HG03432 (cell line): ENCODE data around the gene NARS2.

Source experiments
- ATAC-seq: cut with Tn5 transposase; IDR thresholded peaks from one replicate; pipeline ENCODE4 v1.9.1; 2021; ENCODE audit warnings: mild to moderate bottlenecking, moderate library complexity; ENCODE audit not compliant: unreplicated experiment

Gene NARS2

DNA sequence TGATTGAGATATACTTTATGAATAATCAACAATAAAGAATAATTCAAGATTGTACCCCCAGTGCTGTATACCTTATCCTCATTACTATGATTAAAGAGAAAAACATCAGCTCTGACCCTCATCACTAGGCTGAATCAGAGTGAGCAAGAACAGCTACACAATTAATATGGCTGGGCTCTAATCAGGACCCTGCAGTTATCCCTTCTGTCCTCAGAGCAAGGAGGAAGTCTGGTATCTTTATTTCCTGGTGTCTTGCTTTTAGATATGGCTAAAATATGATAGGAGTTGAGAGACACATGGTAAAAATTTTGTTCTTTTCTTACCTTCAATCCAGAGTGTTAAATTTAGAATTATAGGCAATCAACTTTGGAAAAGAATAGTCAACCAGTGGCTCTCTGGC, 128.5 kb downstream of the NARS2 start:
- no peak for ATAC-seq

DNA sequence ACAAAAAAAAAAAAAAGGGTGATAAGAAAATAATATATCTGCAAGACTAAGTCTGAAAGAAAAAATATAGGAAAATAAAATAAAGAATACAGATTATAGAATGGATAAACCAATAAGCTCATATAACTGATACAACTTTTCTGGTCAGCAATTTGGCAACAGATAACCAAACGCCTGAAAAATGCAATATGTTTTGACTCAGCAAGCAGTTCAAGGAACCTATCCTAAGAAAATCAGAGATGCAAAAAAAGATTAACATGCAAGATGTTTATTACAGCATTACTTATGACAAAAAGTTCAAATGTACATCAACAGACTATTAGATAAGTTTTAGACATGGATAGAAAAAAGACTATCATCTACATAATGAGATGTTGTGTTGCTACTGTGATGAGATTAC, 129.9 kb downstream of the NARS2 start:
- no peak for ATAC-seq

DNA sequence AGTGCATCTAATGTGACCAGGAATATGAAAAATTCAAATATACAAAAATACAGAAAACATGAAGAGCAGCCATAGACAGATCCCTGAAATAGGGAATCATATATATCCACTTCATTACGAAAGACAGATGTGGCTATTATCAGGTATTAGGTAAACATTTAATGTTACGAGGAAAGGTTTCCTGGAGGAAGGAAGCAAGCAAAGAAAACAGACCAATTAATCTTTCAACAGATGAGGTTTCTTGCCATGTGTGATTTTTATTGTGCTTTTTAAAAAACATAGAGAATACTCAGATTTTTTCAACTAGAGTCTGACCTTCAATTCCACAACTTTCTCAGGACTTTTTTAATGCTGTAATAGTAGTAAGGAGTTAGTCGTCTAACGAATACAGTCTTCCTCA, 132.7 kb downstream of the NARS2 start:
- ATAC-seq: no peak

DNA sequence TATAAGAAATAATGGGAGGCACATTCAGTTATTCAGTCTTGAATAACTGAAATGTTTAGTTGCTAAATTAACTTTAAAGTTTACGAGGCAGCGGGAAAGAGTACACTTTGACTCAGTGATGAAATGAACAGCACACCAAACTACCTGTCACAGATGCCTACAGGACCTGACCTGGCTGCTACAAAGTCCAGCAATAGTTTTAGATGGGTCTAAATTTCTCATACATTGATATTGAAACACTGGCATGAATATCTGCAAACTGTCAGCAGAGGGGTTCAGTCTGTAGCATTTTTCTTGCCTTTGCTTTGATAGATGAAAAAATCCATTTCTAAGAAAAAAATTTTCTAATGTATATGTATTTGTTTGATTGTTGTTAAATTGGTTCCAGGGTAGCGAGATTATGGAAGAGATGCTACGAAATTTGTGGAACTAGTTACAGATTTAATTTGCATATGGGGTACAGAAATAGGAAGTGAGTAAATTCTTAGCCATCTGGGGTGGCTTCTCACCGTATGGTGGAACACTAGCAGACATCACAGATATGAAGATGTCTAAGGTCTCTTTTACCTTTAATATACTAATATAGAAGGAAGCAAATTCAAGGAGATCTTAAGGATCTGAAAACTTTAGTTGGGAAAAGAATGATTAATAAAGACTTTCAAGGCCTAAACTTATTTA, 136.2 kb downstream of the NARS2 start:
- peak; percentile 88 for ATAC-seq

DNA sequence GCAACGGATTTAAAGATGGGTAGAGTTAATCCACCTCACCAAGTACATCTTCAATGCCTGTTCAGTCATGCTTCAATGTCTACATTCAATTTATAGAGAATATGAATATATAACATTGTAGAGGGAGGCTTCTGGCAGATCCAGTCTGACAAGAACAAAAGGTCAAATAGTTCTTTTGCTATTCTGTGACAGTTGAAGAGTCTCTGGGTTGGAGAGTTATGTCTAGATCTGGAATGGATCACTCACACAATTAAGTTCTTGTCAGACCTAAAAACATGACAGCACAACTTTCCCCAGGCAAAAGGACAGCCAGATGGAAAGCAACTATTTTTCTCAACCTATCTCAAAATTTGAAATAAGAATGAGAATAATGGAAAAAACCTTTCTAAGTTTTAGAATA, 141.7 kb downstream of the NARS2 start:
- no peak for ATAC-seq

DNA sequence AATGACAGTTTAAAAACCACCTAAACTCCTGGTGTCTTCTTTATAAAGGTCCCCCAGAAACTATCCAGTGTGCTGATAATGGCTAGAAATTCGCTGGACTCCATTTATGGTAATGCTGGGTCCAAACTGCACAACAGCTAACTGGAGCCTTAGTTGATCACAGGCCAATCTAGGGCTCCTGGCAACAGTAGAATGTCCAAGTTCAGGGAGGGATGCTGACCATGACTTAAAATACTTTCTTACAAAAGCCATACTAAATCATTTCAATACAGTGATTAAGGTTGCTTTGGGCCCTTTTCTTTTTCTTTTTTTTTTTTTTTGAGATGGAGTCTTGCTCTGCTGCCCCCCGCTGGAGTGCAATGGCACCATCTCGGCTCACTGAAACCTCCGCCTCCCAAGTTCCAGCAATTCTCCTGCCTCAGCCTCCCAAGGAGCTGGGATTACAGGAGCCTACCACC, 142.6 kb downstream of the NARS2 start:
- ATAC-seq: no peak

DNA sequence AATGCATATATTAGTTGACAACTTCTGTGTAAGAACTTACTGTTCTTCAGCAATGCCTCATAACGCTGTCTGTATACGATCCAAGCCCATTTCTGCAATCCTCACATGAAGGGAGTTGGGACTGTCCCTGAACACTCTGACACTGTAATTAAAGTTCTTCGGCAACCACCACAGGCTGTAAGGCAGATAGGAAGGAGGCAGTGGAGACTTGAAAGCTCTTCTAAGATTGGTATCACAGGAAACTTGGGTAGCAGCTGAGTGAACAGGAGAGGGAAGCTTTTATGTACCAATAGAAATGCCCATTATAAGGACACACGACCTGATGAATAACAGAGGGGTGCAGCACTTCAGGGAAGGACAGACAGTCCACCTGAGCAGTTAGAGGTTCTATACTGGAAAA, 145.0 kb downstream of the NARS2 start:
- no peak for ATAC-seq

DNA sequence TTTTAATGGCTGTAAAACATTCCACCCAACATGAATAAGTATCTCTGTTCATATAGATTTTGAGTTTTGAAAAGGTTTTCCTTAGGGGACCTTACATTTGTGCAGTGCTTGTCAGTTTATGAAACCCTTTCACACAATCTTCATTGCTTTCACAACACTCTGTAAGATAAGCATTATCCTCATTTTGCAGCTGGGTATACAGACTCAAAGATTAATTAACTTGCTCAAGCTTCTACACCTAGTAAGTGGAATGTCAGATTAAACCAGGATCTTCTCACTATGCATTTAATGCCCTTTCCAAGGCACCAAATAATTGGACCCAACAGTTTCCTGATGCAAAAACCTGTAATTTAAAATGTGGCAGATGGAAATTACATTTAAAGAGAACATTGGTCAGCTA, 145.5 kb downstream of the NARS2 start:
- no peak for ATAC-seq

DNA sequence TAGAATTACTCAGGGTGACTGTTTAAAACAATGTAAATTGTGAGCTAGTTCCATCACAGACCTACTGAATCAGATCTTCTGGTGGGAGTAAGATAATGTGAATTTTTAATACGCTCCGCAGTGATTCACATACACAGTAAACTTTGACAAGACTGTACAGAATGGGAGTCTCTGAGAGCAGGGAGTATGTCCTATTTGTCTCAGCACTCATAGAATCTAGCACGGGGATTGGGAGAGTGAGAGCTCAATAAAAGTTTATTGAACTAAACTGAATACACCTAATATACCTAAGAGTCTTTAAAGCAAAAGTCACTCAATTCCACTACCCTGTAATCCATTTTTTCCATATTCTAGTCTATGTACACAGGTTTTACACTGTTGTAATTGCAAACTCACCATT, 145.9 kb downstream of the NARS2 start:
- no peak for ATAC-seq

DNA sequence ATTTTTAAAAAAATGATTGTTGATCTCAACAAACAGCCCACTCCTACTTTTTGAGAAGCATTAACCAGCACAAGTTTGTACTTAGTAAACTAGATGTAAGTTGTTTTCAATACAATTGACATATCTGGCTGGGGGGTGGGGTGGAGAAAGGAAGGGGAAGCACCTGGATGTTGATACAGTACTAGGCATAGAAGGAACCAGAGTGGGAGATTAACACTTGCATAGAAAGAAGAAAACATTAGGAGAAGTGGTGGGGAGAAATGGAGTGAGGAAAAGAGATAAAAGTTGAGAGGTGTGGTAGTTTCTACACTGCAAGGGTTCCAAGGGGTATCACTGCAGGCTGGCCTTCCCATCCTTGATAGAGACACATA, 146.4 kb downstream of the NARS2 start:
- ATAC-seq: no peak

DNA sequence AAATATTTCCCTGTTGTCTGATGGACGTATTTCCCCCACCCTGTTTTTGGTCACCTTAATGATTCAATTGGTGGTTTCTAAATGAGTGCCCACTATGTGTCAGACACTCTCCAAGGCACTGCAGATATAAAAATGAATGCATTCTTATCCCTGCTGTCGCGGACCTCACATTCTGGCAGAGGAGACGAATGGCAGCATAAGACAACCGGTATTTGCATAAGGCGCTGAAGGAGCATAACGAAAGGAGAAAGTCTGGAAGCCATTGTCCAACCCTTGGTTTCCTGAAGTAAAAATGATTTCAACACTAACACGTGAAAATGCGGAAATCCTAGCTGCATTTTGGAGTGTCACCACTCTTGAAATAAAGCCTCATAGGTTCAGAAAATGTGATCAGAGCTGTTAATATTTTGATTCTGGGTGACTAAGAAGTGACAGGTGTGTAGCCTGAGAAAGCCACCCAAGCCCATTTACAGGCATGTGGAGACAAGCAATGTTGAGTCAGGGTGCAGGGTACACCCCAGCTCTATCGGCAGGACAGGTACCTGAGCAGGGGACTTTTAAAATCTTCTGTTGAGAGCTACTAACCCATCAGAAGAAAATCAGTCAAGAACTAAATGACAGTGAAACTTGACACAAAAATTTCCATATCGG, 146.9 kb downstream of the NARS2 start:
- ATAC-seq: peak; percentile 54

DNA sequence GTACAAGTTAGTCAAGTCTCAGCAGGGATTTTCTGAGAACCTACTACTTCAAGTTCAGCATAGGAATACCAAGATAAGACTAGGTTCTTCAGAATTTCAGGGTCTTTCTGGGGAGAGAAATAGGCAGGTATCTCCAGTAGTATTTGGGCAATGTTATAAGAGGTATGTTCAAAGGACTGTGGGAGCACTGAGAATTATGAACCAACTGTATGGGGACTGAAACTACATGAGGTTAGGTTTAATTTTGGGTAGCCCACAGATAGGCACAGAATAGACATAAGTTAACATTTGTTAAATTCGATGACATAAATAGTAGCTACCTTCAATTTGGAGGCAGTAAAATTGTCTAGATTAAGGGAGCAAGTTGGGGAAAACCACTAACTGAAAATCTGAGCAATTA, 147.8 kb downstream of the NARS2 start:
- ATAC-seq: no peak

DNA sequence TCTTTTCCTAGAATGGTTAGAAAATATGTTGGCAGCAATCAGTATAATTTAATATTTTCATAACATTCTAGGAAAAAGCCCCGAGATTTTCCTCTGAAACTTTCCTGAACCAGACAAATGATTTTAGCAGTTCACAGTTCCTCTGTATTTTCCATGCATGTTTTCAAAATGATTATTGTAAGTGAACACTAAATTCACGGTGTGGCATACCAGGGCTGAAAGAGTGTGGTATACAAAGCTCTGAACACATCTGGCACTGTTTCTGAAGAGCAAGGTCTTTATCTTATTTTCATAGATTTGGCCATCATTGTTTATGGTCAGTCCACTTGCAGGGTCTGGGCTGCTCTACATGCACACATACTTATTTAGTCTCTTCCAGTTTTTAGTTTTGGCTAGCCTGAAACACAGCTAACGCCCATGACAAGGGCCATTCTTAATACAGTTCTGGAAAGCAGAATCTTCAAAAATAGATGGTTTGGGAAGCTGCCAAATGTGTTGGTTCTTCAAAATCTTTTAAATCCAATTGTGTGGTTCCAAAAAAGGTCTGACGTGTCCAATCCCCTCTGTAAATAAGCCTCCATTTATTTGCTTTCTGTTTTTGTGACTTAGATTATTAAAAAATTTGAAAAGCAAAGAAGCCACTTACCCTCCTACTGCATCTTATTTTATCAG, 149.1 kb downstream of the NARS2 start:
- no peak for ATAC-seq

DNA sequence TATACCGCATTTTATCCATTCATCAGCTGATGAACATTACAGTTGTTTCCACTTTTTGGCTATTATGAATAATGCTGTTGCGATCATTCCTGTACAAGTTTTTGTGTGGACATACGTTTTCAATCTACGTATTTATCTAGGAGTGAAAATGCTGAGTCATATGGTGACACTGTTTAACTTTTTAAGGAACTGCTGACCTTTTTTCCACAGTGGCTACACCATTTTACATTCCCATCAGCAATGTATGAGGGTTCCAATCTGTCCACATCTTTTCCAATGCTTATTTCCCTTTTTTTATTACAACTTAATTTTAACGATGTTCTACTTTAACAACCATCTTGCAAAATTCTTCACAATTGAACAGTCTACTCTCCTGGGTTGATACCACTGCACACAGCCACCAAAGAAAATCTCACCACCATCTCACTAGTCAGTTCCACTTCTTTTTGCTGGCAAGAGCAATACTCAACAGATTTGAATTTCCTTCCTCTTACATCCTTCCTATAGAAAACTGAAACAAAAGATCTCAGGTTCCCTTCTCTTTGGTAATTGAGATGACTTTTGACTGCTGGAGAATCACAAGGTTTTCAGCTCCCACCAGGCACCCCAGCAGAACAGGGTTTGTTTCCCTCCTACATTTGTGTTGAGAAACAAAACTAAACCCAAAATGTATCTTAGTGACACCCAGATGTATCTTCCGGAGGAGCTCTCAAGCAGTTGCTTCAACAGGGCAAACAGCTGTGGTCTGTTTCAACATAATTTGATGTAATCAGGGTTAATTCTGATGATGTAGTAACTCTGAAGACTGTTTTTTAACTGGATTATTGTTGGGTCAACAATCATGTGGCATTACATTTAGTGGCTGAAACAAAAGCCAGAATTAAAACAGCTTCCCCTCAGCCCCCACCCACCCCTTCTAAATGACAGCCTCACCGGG, 150.1 kb downstream of the NARS2 start:
- peak; percentile 26 for ATAC-seq

DNA sequence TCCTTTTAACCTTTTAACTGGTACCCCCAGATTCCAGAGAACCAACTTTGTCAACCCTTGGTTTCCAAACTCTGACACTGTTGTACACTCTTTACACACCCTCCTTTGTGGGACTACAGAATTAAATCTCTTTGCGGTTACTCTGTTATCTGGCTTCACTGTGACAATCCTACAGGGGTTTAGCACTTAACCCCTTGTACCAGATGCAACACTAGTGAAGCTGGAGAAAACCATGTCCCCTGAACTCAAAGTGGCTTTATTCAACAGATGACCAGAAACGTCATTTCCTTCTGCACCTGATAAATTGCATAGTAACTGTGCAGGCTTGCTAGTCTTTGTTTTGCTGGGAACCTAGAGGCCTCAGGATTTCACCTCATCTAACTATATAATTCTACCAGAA, 151.4 kb downstream of the NARS2 start:
- ATAC-seq: no peak

DNA sequence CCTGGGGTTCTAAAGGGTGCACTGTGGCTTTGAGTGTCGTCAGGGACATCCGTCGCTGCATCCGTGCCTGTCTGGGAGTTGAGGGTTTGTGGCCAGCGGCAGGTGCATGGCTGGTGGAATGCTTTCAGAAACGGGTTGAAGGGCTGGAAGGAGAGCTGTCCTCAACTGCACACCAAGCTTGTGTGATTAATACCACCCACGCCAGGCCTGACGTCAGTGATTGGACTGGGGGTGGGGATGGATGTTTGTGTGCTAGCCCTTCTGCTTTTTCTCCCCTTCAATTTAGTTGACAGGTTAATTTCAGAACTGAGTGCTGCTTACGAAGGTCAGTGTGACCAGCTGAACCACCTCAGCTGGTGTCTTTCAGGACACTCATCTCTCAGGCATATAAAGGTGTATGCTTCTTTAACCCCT, 153.9 kb downstream of the NARS2 start:
- ATAC-seq: peak; percentile 13

DNA sequence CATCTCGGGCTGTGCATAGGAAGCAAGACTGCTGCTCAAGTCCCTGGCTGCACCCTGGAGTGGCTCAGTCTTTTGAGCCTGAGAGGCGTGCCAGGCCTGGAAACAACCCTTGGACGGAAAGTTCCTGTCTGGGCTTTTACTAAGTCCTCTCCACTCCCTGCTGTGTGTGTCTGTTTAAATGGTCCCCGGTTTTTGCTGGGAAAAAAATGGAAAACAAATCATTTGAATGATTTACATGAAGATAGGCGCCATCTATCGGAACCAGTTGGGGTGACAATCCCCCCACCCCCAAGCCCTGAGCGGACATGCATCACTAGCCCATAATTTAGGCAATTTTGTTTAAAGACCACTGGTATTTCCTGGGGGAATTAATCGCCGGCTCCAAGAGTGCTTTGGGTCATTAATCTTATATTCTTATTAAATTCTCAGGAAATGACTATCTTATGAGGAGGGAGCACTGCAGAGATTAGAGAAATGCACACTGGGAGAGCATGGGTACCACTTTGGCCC, 154.4 kb downstream of the NARS2 start:
- no peak for ATAC-seq

DNA sequence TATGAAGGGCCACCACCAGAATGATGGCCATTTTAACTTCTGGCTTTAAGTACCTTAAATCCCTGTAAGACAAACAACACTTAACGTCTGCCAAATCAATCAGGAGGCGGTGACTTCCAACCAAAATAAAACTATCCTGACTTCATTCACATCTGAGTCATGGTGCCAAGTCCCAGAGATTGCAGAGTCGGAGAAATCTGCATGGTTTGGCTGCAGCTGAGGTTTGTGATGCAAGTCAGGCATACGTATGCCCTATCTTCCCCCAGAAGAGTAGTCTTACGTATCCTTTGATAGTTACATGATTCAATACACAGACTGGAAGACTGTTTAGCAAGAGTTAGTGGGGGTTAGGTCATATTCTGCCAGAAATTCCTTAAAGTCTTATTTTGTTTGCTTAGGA, 155.3 kb downstream of the NARS2 start:
- no peak for ATAC-seq

DNA sequence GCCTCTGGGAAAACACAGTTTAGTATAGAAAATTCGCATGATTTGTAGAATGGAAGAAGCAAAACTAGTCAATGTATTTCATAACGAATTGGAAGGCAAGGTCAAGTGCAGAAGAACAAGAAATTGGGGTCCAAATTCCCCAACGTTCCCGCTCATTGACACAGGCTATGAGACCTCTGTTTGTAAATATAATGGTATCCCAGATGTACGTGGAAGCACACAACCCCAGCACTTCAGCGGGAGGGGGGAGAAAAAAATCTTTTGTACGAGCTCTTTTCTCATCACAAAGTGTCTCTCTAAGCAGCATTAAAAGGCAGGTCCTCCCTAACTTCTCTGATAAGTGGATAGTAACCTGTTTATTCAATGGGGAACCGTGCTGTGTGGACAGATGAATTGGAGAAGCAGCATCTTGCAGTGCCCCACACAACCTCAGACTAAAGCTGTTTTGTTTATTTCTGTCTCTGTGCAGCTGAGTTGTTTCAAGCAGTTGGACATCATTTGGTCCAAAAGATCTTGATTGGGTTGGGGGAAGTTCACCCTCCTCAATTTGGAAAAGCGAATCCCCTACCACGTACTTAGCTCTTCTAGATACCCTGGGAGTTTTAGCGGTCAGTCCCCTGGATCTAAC, 156.0 kb downstream of the NARS2 start:
- no peak for ATAC-seq

DNA sequence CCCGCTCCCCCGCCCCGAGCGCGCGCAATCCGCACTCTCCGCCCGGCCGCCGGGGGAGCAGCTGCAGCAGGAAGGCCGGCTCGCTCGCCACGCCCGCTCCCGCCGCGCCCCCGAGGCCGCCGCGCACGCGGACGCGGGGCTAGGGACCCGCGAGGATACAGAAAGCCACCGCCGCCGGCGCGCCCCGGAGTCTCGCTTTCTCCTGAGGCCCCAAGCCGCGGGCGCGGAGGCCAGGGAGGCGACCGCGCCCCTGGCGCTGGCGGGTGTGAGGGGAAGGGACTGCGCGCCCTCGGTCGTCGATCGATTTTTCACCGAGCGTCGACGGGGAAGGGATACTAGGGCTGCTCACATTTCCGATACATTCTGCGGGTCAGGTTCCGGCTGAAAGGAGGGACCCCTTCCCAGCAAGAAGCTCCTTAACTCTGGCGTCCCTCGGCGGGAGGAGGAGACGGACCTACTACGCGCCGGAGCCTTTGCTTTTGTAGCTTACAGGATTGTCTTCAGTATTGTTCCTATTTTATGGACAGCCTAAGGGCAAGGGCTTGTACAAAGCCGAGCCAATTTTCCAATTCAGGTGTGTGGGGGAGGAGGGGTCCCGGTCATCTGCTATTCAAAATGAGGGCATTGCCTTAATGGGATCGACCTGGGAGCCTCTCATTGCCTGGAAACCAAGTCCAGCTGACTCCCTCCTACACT, 156.6 kb downstream of the NARS2 start:
- ATAC-seq: peak; percentile 63
